ENCODE data around the gene COPS7A. TPM values are rescaled to one million over a fixed set of nuclear protein-coding genes. Genes with fewer than 3 reads are reported as not detected.

COPS7A gene
- total RNA-seq, 1 experiment from 2014 or later = 125 TPM

DNA sequence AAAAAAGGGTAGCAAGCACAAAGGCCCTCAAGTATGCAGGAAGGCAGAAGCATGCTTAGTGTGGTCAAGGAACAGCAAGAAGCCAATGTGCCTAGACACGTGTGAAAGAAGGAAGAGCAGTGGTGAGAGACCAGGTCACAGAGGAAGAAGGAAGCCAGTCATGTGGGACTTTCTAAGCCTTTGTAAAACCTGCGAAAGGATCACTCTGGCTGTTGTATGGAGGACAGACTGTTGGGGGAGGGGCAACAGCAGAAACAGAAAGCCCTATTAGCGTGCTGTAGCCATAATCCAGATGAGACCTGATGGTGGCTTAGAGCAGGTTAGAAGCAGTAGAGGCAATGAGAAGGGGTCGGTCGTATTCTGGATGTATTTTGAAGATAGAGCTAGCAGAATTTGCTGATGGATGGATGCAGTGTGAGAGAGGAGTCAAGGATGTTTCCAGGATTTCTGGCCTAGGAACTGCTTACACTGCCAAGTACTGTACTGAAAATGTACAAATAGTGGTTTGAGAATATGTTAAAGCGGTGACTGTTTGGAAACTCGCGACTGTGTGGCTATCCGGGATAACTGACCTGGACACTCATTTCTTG, 34.8 kb downstream of the COPS7A start:
- no peaks in the 10 kb centered on the region for H3K27me3 ChIP-seq
- H3K9me3 ChIP-seq = no peaks in the 10 kb centered on the region
- no peaks in the 10 kb centered on the region for H3K36me3 ChIP-seq
- no peak overlapping the region for H3K4me3 ChIP-seq
- no peak for DNase-seq

DNA sequence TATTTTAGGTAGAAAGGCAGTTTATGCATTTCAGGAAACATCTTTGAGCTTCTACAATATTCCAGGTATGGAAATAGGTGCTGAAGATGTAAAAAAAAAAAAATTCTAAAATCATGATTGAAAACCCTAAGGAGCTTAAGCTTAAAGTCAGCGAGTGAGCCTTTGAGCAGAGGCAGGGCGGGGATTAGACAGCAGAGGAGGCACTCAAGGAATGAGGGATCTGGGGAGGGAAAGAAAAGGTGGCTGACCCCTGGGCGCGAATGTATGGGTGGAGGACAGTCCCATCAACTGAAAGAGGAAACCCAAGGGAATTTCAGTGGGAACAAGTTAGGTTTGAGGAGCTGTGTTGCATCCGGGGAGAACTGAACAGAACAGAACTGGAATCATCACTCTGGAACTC, 35.9 kb downstream of the COPS7A start:
- H3K36me3 ChIP-seq = no peaks in the 10 kb centered on the region
- DNase-seq = no peak
- no peak overlapping the region for H3K4me3 ChIP-seq
- no peaks in the 10 kb centered on the region for H3K9me3 ChIP-seq
- no peaks in the 10 kb centered on the region for H3K27me3 ChIP-seq

DNA sequence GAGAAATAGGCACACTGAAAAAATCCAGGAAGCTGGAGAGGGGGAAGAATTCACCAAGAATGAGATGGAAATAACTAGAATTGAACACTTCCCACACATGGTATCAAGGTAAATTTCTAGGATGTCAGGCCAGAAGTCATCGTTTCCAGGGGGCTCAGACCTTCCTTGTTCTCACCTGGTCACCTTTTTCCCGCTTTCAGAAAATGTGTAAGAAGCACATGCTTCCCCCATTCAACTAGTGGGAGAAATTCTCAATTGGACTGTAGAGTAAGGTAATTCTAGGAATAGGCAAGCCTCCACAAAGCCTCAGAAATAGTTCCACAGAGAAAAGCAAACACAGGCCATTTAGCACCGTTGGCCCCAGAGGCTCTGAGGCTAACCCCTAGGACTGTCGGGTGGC, 39.5 kb downstream of the COPS7A start:
- Histone ChIP-seq H3K9me3 (no peaks in the 10 kb centered on the region), H3K36me3 (peaks cover 8% of the 10 kb centered on the region), H3K27me3 (no peaks in the 10 kb centered on the region), H3K4me3 (peak overlapping the region; percentile 22)
- DNase-seq = no peak

DNA sequence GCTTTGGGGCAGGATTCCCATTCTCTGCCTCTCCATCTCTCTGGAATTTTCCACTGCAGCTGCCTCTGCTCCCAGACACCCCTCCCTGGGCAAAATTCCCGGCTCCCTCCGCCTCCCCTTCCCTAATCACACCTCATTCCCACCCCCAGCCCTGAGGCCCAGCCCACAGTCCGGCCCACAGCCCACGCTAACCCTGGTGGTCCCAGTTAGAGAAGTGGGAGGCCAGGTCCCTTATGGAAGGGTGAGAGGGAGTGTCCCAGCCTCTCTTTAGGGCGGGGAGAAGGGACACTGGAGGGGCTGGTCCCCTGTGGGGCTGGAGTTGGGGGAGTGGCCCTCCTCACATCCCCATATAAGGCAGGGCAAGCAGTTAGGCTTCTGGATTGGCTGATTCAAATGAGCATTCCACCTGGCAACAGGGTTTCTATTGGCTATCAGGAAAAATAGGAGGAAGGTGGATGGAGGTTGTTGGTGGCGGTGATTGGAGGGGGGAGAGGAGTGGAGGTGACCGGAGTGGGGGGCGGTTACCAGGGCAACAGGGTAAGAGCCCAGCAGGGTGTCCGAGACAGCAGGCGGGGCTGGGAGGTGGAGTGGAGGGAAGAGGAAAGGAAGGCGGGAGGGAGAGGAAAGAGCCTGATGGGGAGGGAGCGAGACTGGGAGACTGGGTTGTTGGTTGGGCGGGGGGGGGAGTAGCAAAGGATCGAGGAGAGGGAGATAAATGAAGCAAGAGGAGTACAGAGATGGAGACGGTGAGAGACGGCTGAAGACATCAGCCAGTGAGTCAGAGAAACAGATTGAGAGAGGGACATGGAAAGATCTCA, 40.4 kb downstream of the COPS7A start:
- peaks cover 16% of the 10 kb centered on the region for H3K36me3 ChIP-seq
- peak overlapping the region; percentile 22 for H3K4me3 ChIP-seq
- H3K9me3 ChIP-seq = no peaks in the 10 kb centered on the region
- H3K27me3 ChIP-seq = no peaks in the 10 kb centered on the region
- DNase-seq = peak; percentile 98

DNA sequence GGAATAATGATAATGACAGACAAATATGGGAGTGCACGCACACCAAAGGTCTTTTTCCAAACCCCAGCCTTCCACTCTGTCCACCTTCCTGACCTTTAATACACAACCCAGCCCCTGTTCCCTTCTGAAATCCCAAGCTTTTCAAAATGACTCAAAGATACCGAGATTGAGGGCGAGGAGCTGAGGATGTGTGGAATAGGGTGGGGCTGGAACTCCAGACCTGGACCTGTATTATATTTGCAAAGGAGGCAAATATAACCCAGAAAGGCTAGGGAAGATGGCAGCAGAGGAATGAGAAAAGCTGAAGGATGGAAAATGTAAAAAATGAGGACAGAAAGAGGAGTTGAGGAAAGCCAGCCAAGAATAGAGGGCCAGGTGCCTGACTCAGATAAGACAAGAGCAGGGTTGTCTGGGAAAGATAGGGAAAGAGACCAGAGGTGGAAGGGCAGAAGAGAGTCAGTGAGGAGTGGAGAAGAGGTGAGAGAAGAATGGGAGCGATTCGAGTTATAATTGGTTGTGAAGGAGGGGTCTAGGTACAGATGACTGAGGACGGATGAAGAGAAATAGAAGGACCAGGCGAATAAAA, 41.3 kb downstream of the COPS7A start:
- Histone ChIP-seq H3K9me3 (no peaks in the 10 kb centered on the region), H3K4me3 (peak overlapping the region; percentile 90), H3K27me3 (no peaks in the 10 kb centered on the region), H3K36me3 (peaks cover 24% of the 10 kb centered on the region)
- no peak for DNase-seq

DNA sequence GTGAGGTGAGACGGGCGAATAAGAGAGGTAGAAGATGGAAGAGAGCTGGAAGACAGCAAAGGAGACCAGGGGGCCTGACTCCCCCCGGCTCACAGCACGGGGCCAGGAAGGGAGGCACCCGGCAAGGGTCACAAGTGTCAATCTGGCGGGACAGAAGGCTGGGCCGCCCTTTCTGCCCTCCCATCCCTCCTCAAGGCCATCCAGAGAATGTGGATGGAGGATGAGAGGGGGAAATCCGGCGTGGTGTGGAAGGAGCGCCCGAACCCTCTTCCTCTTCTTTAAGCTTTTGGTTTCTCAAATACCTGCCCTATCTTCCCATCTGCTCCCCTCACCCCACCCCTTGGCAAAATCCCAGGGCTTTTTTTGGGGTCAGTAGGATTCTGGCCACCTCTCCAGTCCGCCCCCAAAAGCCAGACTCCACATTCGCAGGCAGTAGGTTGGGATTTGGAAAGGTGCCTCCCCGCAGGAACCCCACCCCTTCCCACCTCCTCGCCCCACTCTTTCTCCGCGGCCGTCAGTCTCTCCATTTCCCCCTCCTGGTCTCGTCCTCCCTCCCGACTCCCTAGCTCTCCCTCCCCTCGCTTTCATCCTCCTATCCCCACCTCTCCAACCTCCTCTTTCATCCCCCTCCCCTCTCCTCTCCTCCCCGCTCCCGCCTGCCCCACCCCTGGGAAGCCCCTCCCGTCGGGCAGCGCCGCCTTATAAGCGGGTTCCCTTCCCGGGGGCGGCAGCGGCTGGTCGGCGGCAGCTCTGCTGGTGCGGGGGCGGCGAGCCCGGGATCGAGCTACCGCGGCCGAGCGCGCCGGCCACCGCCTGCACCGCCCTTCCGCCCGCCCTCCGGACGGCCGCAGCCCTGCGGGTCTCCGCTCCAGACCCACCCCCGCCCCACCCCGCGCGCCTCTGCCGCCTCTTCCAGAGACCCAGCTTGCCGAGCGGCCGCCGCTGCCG, 42.1 kb downstream of the COPS7A start, which contains the start of gene PTMS:
Gene PTMS (plus strand): TSS at position 730 of the 948 bp plus-strand sequence. CDS start 343 bp downstream, outside the sequence.
- Histone ChIP-seq H3K4me3 (peak within 1 kb of the TSS; percentile 90), H3K9me3 (no peaks in the 10 kb centered on the region), H3K36me3 (peaks cover 27% of the 10 kb centered on the region), H3K27me3 (no peaks in the 10 kb centered on the region)
- peak; percentile 94 for DNase-seq

DNA sequence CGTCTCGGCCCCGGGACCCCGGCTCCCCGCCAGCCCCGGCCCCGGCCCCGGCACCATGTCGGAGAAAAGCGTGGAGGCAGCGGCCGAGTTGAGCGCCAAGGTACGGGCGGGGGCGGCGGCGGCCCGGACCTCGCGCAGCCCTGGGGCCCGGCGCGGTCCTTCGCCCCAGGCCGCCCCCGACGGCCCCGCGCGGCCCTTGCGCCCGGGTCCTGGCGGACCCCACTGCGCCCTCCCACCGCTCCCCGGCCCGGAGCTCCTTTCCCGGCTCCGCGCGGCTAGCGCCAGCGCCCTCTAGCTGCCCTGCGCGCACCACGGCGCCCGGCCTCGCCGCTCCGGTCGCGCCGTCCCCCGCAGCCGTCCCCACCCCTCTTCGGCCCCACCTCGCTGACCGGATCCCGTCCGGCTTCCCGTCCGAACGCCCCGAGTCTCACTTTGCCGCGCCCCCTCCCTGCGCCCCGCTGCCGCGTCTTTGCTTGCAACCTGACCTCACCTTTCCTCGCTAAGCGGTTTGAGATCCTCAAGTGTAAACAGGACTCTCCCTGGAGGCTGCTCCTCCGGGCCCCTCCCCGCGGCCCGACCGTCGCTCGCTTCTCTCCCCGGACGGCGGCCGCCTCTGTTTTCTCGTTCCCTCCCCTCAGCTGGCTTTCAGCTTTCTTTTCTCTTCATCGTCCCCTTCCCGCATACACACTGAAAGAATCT, 43.0 kb downstream of the COPS7A start:
- H3K36me3 ChIP-seq = peaks cover 35% of the 10 kb centered on the region
- H3K9me3 ChIP-seq = no peaks in the 10 kb centered on the region
- peak overlapping the region; percentile 90 for H3K4me3 ChIP-seq
- no peaks in the 10 kb centered on the region for H3K27me3 ChIP-seq
- peak; percentile 74 for DNase-seq

DNA sequence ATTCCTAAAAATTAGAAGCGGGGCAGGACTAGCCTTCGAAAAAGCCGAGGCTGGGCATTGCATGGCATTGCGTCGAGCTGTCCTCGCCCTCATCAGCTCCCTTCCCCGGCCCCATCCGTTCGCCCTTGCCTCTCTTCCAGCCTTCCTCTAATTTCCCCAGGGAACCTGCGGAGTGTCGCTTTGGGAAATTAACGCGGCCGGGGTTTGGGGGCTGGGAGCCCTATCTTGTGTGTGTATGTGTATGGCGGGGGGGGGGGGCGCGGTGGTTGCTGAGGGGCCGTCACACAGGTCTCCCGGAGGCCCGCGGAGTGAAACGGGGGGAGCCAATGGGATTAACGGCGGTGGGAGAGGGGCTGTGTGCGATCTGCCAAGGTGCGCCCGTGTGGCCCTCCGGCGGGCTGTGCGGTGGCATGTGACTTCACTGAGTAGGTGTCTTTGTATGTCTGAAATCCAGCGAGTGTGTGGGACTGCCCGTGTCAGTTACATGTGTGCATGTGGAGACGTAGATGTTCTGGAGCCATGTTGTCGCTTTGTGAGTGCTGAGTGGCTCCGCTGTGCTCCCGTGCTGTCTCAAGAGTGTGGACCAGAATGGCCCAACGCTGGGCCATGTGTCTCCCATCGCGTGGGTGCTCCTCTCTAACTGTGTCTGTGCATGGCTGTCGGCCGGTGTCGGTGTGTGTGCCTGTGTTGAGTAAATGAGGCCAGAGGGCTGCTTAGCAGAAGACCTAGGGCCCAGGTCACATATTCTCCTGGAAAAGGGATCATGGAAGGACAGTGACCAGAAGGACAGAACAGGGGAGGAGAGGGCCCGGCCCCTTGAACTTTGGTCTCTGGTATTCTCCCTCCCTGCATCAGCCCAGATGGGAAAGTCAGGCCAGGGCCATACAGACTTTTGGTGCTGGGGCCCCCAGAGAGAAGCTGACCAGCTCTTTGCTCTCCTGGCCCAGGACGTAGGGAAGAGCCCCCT, 43.8 kb downstream of the COPS7A start:
- H3K9me3 ChIP-seq = no peaks in the 10 kb centered on the region
- H3K4me3 ChIP-seq = peak overlapping the region; percentile 90
- H3K36me3 ChIP-seq = peaks cover 37% of the 10 kb centered on the region
- DNase-seq = no peak
- no peaks in the 10 kb centered on the region for H3K27me3 ChIP-seq

DNA sequence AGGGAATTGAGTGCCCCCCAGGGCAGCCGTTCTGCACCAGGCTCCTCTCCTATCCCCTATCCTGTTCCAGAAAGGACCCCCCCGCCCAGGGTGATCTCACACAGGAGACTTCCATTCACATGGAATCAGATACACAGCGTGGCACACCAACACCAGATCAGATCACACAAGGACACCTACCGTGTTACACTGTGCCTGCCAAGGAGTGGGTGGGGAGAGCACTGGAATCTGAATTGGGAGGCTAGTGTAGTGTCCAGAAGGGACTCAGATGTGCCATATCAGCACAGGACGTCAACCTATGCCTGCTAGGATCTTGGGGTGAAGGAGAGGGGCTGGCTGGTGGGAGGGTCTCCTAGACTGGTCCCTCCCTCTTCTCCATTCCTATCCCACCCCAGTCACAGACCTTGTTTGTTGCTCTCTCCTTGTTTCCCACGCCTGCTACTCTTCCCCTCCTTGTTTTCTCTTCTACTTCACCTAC, 44.6 kb downstream of the COPS7A start:
- no peaks in the 10 kb centered on the region for H3K9me3 ChIP-seq
- peak; percentile 48 for DNase-seq
- no peaks in the 10 kb centered on the region for H3K27me3 ChIP-seq
- peaks cover 37% of the 10 kb centered on the region for H3K36me3 ChIP-seq
- peak overlapping the region; percentile 90 for H3K4me3 ChIP-seq

DNA sequence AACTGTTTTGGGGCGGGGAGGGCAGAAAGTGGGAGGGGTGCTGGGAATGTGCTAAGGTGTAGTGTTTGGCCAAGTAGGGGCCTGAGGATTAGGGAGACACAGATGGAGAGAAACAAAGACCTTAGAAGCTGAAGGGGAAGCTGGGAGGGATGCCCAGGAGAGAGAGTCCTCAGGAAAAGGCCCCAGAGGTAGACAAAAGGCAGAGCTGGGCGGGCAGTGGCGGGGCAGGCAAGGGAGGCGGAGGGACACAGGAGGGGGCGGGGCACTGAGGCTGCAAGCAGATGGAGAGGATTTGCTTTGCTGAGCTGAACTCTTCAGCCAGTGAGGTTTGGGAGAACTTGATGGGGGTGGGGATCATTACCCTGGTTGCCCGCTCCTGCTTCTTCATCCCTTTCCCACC, 45.1 kb downstream of the COPS7A start:
- Histone ChIP-seq H3K9me3 (no peaks in the 10 kb centered on the region), H3K27me3 (no peaks in the 10 kb centered on the region), H3K36me3 (peaks cover 37% of the 10 kb centered on the region), H3K4me3 (no peak overlapping the region; the same call in 1 of the 2 replicates)
- peak; percentile 24 for DNase-seq

DNA sequence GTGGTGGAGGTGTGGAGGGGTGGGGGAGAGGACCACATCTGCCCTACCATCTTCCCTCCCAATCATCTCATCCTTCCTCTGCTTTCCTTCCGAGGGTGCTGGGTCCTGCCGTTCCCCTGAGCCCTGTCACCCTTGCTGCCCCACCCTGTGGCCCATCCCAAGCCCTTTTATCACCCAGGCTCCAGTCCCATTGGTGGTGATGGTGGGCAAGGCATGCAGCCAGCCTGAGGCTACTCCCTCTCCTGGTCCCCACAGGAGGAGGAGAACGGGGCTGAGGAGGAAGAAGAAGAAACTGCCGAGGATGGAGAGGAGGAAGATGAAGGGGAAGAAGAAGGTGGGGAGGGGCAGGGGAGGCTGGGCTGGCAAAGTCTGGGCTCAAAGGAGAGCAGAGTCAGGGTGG, 45.8 kb downstream of the COPS7A start:
- Histone ChIP-seq H3K27me3 (no peaks in the 10 kb centered on the region), H3K9me3 (no peaks in the 10 kb centered on the region), H3K36me3 (peaks cover 37% of the 10 kb centered on the region), H3K4me3 (no peak overlapping the region)
- no peak for DNase-seq

DNA sequence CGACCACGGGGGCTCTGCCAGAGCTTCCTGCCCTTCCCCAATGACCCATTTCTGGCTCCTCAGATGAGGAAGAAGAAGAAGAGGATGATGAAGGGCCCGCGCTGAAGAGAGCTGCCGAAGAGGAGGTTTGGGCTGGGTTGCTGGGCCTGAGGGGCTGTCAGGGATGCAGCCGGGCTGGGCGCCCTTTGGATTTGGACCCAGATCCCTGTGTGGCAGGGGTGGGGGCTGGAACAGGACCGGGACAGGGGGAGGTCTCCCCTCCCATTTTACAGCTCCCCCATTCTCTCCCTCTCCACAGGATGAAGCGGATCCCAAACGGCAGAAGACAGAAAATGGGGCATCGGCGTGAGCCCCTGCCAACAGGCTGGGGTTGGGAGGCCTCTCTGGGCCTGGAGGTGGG, 46.2 kb downstream of the COPS7A start:
- Histone ChIP-seq H3K9me3 (no peaks in the 10 kb centered on the region), H3K4me3 (no peak overlapping the region), H3K36me3 (peaks cover 37% of the 10 kb centered on the region), H3K27me3 (no peaks in the 10 kb centered on the region)
- DNase-seq = no peak

DNA sequence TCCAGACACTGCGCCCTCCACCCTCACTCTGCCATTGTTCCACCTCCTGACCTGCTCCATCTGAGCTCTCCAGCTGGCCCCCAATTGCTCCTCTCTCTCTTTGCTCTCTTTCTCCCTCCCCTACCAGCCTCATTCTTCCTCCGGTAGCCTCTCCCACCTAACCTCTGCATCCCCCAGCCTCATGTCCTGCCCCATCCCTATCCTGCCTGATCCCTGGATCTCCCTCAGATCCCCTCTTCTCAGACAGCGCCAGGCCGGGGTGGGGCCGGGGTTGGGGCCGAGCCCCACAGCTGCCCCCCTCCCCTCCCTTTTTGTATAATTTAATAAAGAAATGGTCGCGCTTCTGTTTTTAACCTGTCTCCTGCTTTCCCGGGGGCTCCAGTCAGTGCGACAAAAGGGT, 46.8 kb downstream of the COPS7A start:
- DNase-seq = no peak
- peaks cover 37% of the 10 kb centered on the region for H3K36me3 ChIP-seq
- H3K9me3 ChIP-seq = no peaks in the 10 kb centered on the region
- H3K27me3 ChIP-seq = no peaks in the 10 kb centered on the region
- H3K4me3 ChIP-seq = no peak overlapping the region

DNA sequence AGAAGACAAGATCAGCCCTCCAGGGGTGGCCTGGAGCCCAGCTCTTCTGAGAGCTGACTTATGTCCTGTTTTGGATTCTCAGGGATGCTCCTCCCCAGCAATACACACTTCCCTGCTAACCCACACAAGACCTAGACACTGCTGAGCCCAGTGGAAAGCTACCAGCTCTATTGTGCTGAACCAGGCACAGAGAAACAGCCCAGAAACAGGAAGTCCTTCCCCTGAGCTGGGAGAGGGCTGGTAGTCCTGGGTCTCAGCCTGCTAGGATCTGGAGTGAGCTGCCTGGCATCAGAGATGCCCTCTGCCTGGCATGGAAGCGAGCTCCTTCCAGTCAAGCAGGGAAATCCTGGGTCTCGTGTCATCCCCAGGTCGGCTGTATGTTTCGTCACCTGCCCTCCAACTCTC, 47.2 kb downstream of the COPS7A start:
- Histone ChIP-seq H3K27me3 (no peaks in the 10 kb centered on the region), H3K9me3 (no peaks in the 10 kb centered on the region), H3K4me3 (no peak overlapping the region), H3K36me3 (peaks cover 37% of the 10 kb centered on the region)
- DNase-seq = no peak

All from MG63 (cell line).